Liver (tissue), 9 donors: ENCODE measurements around the gene SHISA4. TPM values are rescaled to one million over a fixed set of nuclear protein-coding genes. Genes with fewer than 3 reads are reported as not detected.

ENCODE experiments used
- DNase-seq: peaks from one replicate; pipeline ENCODE4 v3.0.0-alpha.2; 2017; ENCODE audit warnings: low spot score
- H3K27ac ChIP-seq, 2 donors: one replicate each; pipeline ENCODE4 v1.7.0; 2013; ENCODE audit warnings: inconsistent platforms in 2 of 2, low read length in 2 of 2, control low read depth in 1 of 2, low read depth in 1 of 2, mild to moderate bottlenecking in 1 of 2
- H3K27me3 ChIP-seq, 4 donors: one replicate each; pipeline versions ENCODE4 v1.6.1 to v1.7.0; 2013; ENCODE audit warnings: low read length in 3 of 4, inconsistent platforms in 1 of 4, mild to moderate bottlenecking in 1 of 4, moderate library complexity in 1 of 4; ENCODE audit not compliant: control insufficient read depth in 4 of 4, insufficient read depth in 4 of 4
- H3K36me3 ChIP-seq, 4 donors: one replicate each; pipeline versions ENCODE4 v1.6.1 to v1.7.0; 2013; ENCODE audit warnings: low read length in 3 of 4, mild to moderate bottlenecking in 3 of 4, low read depth in 1 of 4, moderate library complexity in 1 of 4; ENCODE audit not compliant: control insufficient read depth in 4 of 4, insufficient read depth in 3 of 4
- H3K4me1 ChIP-seq, 4 donors: one replicate each; pipeline versions ENCODE4 v1.6.1 to v1.7.0; 2013; ENCODE audit warnings: low read length in 3 of 4, mild to moderate bottlenecking in 3 of 4, moderate library complexity in 1 of 4; ENCODE audit not compliant: control insufficient read depth in 4 of 4, insufficient read depth in 4 of 4
- H3K4me3 ChIP-seq, 3 donors: one replicate each; pipeline versions ENCODE4 v1.6.1 to v1.7.0; 2013; ENCODE audit warnings: low read length in 3 of 3, control low read depth in 1 of 3, low read depth in 1 of 3, mild to moderate bottlenecking in 1 of 3
- H3K9ac ChIP-seq, 2 donors: one replicate each; pipeline ENCODE4 v1.7.0; 2013; ENCODE audit warnings: low read length in 2 of 2, mild to moderate bottlenecking in 2 of 2, moderate library complexity in 2 of 2, control low read depth in 1 of 2, low read depth in 1 of 2
- H3K9me3 ChIP-seq, 4 donors: one replicate each; pipeline versions ENCODE4 v1.6.1 to v1.7.0; 2013; ENCODE audit warnings: low read length in 3 of 4; ENCODE audit not compliant: control insufficient read depth in 4 of 4
- EGR1 ChIP-seq, 2 donors: IDR thresholded peaks; 2 replicates each; pipeline ENCODE4 v1.6.1; 2016 to 2018; ENCODE audit warnings: antibody characterized with exemption in 2 of 2, low read depth in 2 of 2
- FOXA1 ChIP-seq: IDR thresholded peaks from 2 replicates; pipeline ENCODE4 v1.6.1; 2016; ENCODE audit warnings: antibody characterized with exemption
- FOXA2 ChIP-seq: IDR thresholded peaks from 2 replicates; pipeline ENCODE4 v1.6.1; 2016; ENCODE audit warnings: antibody characterized with exemption
- GABPA ChIP-seq, 2 donors: IDR thresholded peaks in 1 of 2; conservative IDR thresholded peaks in 1 of 2; 2 replicates each; pipeline ENCODE4 v1.6.1; 2016; ENCODE audit warnings: antibody characterized with exemption in 2 of 2, mild to moderate bottlenecking in 1 of 2, moderate library complexity in 1 of 2
- HNF4A ChIP-seq, 2 donors: conservative IDR thresholded peaks; 2 replicates each; pipeline ENCODE4 v1.6.1; 2016; ENCODE audit warnings: antibody characterized with exemption in 2 of 2, mild to moderate bottlenecking in 2 of 2
- JUND ChIP-seq, 2 donors: IDR thresholded peaks; 2 replicates each; pipeline ENCODE4 v1.6.1; 2016; ENCODE audit warnings: antibody characterized with exemption in 2 of 2
- MAX ChIP-seq: IDR thresholded peaks from 2 replicates; pipeline ENCODE4 v1.6.1; 2016; ENCODE audit warnings: antibody characterized with exemption
- NR2F2 ChIP-seq: IDR thresholded peaks from 2 replicates; pipeline ENCODE4 v1.6.1; 2016; ENCODE audit warnings: antibody characterized with exemption
- RAD21 ChIP-seq, 2 donors: IDR thresholded peaks; 2 replicates each; pipeline ENCODE4 v1.6.1; 2016; ENCODE audit warnings: antibody characterized with exemption in 2 of 2, mild to moderate bottlenecking in 2 of 2
- RXRA ChIP-seq, 2 donors: IDR thresholded peaks; 2 replicates each; pipeline ENCODE4 v1.6.1; 2017 to 2018; ENCODE audit warnings: antibody characterized with exemption in 2 of 2, mild to moderate bottlenecking in 1 of 2
- TAF1 ChIP-seq: conservative IDR thresholded peaks from 2 replicates; pipeline ENCODE4 v1.6.1; 2016; ENCODE audit warnings: antibody characterized with exemption, mild to moderate bottlenecking
- WGBS: extraction: QIAGEN DNeasy Blood & Tissue Kit; methylation state at CpG from one replicate; pipeline ENCODE4 v1.1.7; 2013; 5-methylcytosine and 5-hydroxymethylcytosine counted together
- polyA plus RNA-seq, 2 donors: library from polyadenylated mRNA; stranded (reverse) in 1 of 2; unstranded in 1 of 2; fragments of 200-250 nt in 1 of 2; fragments of >200 nt in 1 of 2; fragmentation: Nextera tagmentation in 1 of 2; extraction: Ambion mirVana in 1 of 2; gene quantifications; one replicate each; pipeline versions ENCODE4 v1.2.1 to v1.2.3, GENCODE V29; 2013 to 2015
- total RNA-seq, 2 donors: library from RNA; depleted of rRNA; stranded (reverse); fragments of >200 nt; gene quantifications; one replicate each; pipeline ENCODE4 v1.2.3, GENCODE V29; 2014
- TF ChIP-seq, protein P1 (sequence below): IDR thresholded peaks from 2 replicates; pipeline ENCODE4 v1.6.1; 2016; ENCODE audit warnings: antibody characterized with exemption
- donor health status: healthy.
- donor health status: healthy.
- donor health status: healthy.
- donor health status: healthy.
- donor health status: healthy.

SHISA4 gene
- total and polyA plus RNA-seq, 4 donors = 0.47 to 4.1 (median 2.1) TPM

DNA sequence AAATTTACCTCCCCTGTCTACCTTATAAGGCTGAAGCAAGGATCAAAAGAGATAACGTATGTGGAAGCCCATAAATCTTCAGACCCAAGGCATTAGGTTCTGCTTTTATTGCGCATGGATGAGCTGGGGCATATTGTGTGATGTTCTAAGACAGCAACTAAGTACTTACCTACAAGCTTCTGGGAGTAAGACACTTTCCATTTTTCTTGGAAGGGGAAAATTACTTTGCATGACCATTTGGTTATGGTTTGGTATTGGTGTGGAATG, 36.5 kb downstream of the SHISA4 start:
- Histone ChIP-seq H3K36me3 (no peaks in the 10 kb centered on the region), H3K27me3 (no peaks in the 10 kb centered on the region), H3K9me3 (no peaks in the 10 kb centered on the region), H3K9ac (no peak overlapping the region), H3K4me3 (no peak overlapping the region), H3K27ac (no peak overlapping the region), H3K4me1 (no peaks in the 10 kb centered on the region)
- WGBS = 83% methylated on average over 2 of the region's 2 CpGs
- DNase-seq = no peak
- no peak for TF ChIP-seq EGR1 (IDR thresholded peaks at IDR 0.05; ENCODE audit: low read depth in 2 of 2)
- TF ChIP-seq FOXA2 = no peak
- no peak for TF ChIP-seq JUND (IDR thresholded peaks at IDR 0.05)
- no peak for TF ChIP-seq TAF1
- TF ChIP-seq HNF4A (conservative IDR thresholded peaks at IDR 0.05) = no peak
- TF ChIP-seq NR2F2 = no peak
- TF ChIP-seq, protein P1, sequence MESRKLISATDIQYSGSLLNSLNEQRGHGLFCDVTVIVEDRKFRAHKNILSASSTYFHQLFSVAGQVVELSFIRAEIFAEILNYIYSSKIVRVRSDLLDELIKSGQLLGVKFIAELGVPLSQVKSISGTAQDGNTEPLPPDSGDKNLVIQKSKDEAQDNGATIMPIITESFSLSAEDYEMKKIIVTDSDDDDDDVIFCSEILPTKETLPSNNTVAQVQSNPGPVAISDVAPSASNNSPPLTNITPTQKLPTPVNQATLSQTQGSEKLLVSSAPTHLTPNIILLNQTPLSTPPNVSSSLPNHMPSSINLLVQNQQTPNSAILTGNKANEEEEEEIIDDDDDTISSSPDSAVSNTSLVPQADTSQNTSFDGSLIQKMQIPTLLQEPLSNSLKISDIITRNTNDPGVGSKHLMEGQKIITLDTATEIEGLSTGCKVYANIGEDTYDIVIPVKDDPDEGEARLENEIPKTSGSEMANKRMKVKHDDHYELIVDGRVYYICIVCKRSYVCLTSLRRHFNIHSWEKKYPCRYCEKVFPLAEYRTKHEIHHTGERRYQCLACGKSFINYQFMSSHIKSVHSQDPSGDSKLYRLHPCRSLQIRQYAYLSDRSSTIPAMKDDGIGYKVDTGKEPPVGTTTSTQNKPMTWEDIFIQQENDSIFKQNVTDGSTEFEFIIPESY = no peak
- TF ChIP-seq RXRA (IDR thresholded peaks at IDR 0.05) = no peak
- no peak for TF ChIP-seq RAD21 (IDR thresholded peaks at IDR 0.05)
- TF ChIP-seq FOXA1 = no peak

DNA sequence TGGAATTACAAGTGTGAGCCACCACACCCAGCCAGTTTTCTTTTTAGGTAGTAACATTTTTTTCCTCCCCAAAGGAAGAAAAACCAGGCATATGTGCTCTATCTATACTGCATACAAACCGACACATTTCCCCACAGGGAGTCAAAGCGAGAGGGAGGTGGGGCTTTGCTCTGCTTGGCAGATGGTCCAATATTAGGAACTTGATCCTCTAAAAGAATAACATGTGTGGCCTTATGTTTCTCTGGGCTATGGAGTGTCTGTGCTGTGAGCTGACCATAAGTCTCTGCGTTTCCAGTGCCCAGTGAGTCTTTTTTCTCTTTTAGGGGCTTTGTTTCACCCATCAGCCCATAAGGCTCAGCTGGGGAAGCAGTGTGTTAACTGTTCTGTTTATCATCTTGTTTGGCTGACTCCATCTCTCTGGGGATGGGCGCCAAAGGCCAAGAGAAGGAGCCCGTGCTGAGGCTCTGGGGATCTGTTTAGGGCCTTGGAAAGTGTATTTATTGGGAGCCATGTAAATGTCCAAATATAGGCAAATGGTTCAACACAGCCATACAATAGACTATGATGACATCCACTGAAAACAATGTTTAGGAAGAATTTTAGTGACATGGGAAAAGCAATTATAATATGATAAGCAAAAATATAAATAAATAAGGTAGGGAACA, 37.4 kb downstream of the SHISA4 start:
- Histone ChIP-seq H3K27me3 (no peaks in the 10 kb centered on the region), H3K9ac (no peak overlapping the region), H3K4me3 (no peak overlapping the region), H3K36me3 (no peaks in the 10 kb centered on the region), H3K27ac (no peak overlapping the region), H3K9me3 (no peaks in the 10 kb centered on the region), H3K4me1 (no peaks in the 10 kb centered on the region)
- DNase-seq = no peak
- 84% methylated on average over 5 of the region's 5 CpGs for WGBS
- TF ChIP-seq HNF4A (conservative IDR thresholded peaks at IDR 0.05) (no peak), JUND (IDR thresholded peaks at IDR 0.05) (no peak)

- 97% methylated on average over 3 of the region's 3 CpGs for WGBS
These were observed 39.6 kb downstream of the SHISA4 start for GRCh38 chr1:201928266-201928665.

DNA sequence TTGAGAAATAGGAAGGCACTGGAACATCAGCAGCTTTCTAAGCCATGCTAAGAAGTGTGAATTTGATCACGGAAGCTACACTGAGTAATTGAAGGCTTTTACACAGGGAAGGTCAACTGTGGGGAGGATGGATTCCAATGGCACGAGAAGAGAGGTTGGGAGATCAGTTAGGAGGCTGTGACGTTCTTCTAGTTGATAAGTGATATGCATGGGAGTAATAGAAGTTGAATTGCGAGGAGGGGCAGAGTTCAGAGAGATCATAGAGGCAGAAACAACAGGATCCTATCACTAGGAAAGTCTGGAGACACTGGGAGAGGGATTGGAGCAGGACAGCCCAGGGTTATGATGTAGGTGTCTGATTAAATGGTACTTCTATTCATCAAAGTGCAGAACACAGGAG, 41.4 kb downstream of the SHISA4 start:
- H3K4me1 ChIP-seq = no peaks in the 10 kb centered on the region
- no peak overlapping the region for H3K27ac ChIP-seq
- no peak for TF ChIP-seq RXRA (IDR thresholded peaks at IDR 0.05)
- TF ChIP-seq GABPA (IDR thresholded peaks at IDR 0.05 in 1 of 2, conservative IDR thresholded peaks at IDR 0.05 in 1 of 2) = no peak
- TF ChIP-seq HNF4A (conservative IDR thresholded peaks at IDR 0.05) = no peak
- TF ChIP-seq NR2F2 = no peak
- TF ChIP-seq EGR1 (IDR thresholded peaks at IDR 0.05; ENCODE audit: low read depth in 2 of 2) = no peak
- TF ChIP-seq, protein P1 = no peak
- no peak for TF ChIP-seq FOXA2
- no peak for TF ChIP-seq JUND (IDR thresholded peaks at IDR 0.05)
- 80% methylated on average over 4 of the region's 4 CpGs for WGBS
- DNase-seq = no peak
- no peak overlapping the region for H3K4me3 ChIP-seq
- no peaks in the 10 kb centered on the region for H3K9me3 ChIP-seq
- H3K9ac ChIP-seq = no peak overlapping the region
- no peaks in the 10 kb centered on the region for H3K36me3 ChIP-seq
- no peaks in the 10 kb centered on the region for H3K27me3 ChIP-seq

More at GRCh38 chr1:201928266-201928665, 39.6 kb downstream of the SHISA4 start:
- Histone ChIP-seq H3K9ac (no peak overlapping the region), H3K27me3 (no peaks in the 10 kb centered on the region), H3K4me3 (no peak overlapping the region), H3K27ac (no peak overlapping the region), H3K4me1 (no peaks in the 10 kb centered on the region), H3K9me3 (no peaks in the 10 kb centered on the region), H3K36me3 (no peaks in the 10 kb centered on the region)
- TF ChIP-seq FOXA1 (no peak), MAX (no peak), RAD21 (IDR thresholded peaks at IDR 0.05) (no peak), GABPA (IDR thresholded peaks at IDR 0.05 in 1 of 2, conservative IDR thresholded peaks at IDR 0.05 in 1 of 2) (no peak), JUND (IDR thresholded peaks at IDR 0.05) (no peak)
- no peak for DNase-seq
